GM19351 (cell line): ENCODE measurements around the gene FAM168A.

ENCODE experiments used
- ATAC-seq: cut with Tn5 transposase; IDR thresholded peaks from one replicate; pipeline ENCODE4 v1.9.1; 2021; ENCODE audit warnings: mild to moderate bottlenecking, moderate library complexity; ENCODE audit not compliant: unreplicated experiment

The FAM168A gene

GRCh38 chr11:73356979-73357860, 240.7 kb downstream of the FAM168A start:
- ATAC-seq: no peak

- ATAC-seq: no peak
Measured at GRCh38 chr11:73355109-73355508, 242.8 kb downstream of the FAM168A start.

GRCh38 chr11:73353422-73353821, 244.5 kb downstream of the FAM168A start:
- no peak for ATAC-seq

GRCh38 chr11:73350908-73351636, 246.8 kb downstream of the FAM168A start:
- no peak for ATAC-seq
